Heart left ventricle (tissue), 16 donors: ENCODE data around the gene PRADC1. TPM values are rescaled to one million over a fixed set of nuclear protein-coding genes. Genes with fewer than 3 reads are reported as not detected.

Experiments used
- ATAC-seq, 4 donors: fragments of 200-7000 bp; cut with Tn5 transposase; one replicate each; pipeline ENCODE4 v1.9.1; 2020 to 2022; ENCODE audit warnings: moderate library complexity in 4 of 4, mild to moderate bottlenecking in 3 of 4, moderate number of reproducible peaks in 1 of 4
- DNase-seq, 5 donors: peaks; one replicate each; pipeline ENCODE4 v3.0.0-alpha.2; 2020
- H3K27ac ChIP-seq, 12 donors: fragments of 200-600 bp; sonication (generic) in 4 of 12; one replicate each; pipeline versions ENCODE4 v1.5.0 to v1.8.0; 2016 to 2022; ENCODE audit warnings: mild to moderate bottlenecking in 2 of 12
- H3K27me3 ChIP-seq, 9 donors: fragments of 200-600 bp; sonication (generic) in 2 of 9; one replicate each; pipeline versions ENCODE4 v1.5.1 to v1.8.0; 2016 to 2022; ENCODE audit warnings: mild to moderate bottlenecking in 3 of 9
- H3K36me3 ChIP-seq, 9 donors: fragments of 200-600 bp; sonication (generic) in 2 of 9; one replicate each; pipeline versions ENCODE4 v1.5.0 to v1.8.0; 2018 to 2022; ENCODE audit warnings: mild to moderate bottlenecking in 2 of 9
- H3K4me1 ChIP-seq, 12 donors: fragments of 200-600 bp; sonication (generic) in 4 of 12; one replicate each; pipeline versions ENCODE4 v1.5.0 to v1.8.0; 2016 to 2022; ENCODE audit warnings: mild to moderate bottlenecking in 3 of 12
- H3K4me3 ChIP-seq, 12 donors: fragments of 200-600 bp; sonication (generic) in 4 of 12; one replicate each; pipeline versions ENCODE4 v1.5.0 to v1.8.0; 2017 to 2022; ENCODE audit warnings: mild to moderate bottlenecking in 9 of 12, moderate library complexity in 4 of 12
- H3K9me3 ChIP-seq, 12 donors: fragments of 200-600 bp; sonication (generic) in 4 of 12; one replicate each; pipeline versions ENCODE4 v1.5.0 to v1.8.0; 2016 to 2022; ENCODE audit warnings: mild to moderate bottlenecking in 1 of 12
- POLR2A ChIP-seq, 2 donors: fragments of 450-650 bp; IDR thresholded peaks; one replicate each; pipeline ENCODE4 v1.6.1; 2017; ENCODE audit warnings: antibody characterized with exemption in 2 of 2, mild to moderate bottlenecking in 2 of 2, moderate library complexity in 2 of 2
- WGBS, 4 donors: extraction: QIAGEN DNeasy Blood & Tissue Kit in 2 of 4; methylation state at CpG; one replicate each; pipeline versions ENCODE4 v1.1.5 to v1.1.7; 2013 to 2018; 5-methylcytosine and 5-hydroxymethylcytosine counted together
- intact Hi-C, 10 donors: fragments of 100-400 bp; cut with DNase I; formaldehyde crosslinking; loops; one replicate each; pipeline versions ENCODE4 v1.11.1 to v1.14.2; 2022
- polyA plus RNA-seq, 2 donors: library from polyadenylated mRNA; stranded (reverse); fragments of 200-250 nt; gene quantifications; one replicate each; pipeline ENCODE4 v1.2.3, GENCODE V29; 2013
- total RNA-seq, 9 donors: library from RNA; depleted of rRNA in 2 of 9; stranded (reverse); fragments of >200 nt in 2 of 9; fragmentation: NEBNext Ultra II Directional in 3 of 9; extraction: Animal tissue kit (Norgen Biotek cat#: 25700) in 3 of 9; gene quantifications; one replicate each; pipeline versions ENCODE4 v1.1.0 to v1.2.4, GENCODE V29; 2016 to 2023
- TF ChIP-seq, protein P1 (sequence below), 12 donors: fragments of 200-600 bp; sonication (generic) in 4 of 12; IDR thresholded peaks; one replicate each; pipeline versions ENCODE4 v1.5.0 to v1.8.0; 2018 to 2022; ENCODE audit warnings: antibody characterized with exemption in 12 of 12, mild to moderate bottlenecking in 5 of 12
- donor health status: ischemic (EF 13 %, LVEDD 7.1; RV severe dilation, severe dysfunction).
- donor health status: healthy with polysubstance abuse.
- donor health status: DM: no; HTN: yes; CAD: no.
- donor health status: DM: no; HTN: no; CAD: no.
- donor health status: ischemic (EF 25% LVEDD 6.9; RV normal size, moderate dysfunction).
- donor health status: ischemic (EF 25% LVEDD 5.7; RV mildly dilated, moderate dysfunction).
- donor health status: healthy.
- donor health status: DM: yes; HTN: yes; CAD: no.
- donor health status: ischemic (EF 35%, LVEDD 5.7; RV mildly dilated, moderate dysfunction).
- donor health status: nonischemic (EF 11% LVEDD 7.7; RV severe dilation, severe dysfunction).
- donor health status: DM: yes; HTN: yes; CAD: no.
- donor health status: PGD.
- donor health status: ischemic (EF 29% LVEDD 5.4; RV normal size, mild dysfunction).
- donor health status: nonischemic (EF 23%, LVEDD 6.1; RV moderate dilation, normal function).

PRADC1 gene
- total and polyA plus RNA-seq, 11 donors = 57.2 to 155 (median 86.4) TPM

DNA sequence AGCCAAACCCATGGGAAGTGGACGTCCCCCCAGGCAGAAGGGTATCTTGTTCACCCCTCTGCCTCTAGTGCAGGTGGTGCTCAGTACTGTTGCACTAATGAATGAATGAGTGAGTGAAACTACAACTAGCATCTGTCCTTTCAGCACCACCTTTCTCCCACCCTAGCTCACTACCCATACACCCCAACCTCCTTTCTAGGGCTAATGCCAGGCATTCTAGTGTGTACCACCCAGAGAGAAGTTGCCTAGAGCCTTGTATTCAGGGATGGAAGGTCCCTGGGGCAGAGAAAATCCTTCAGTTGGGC, 23.5 kb upstream of the PRADC1 start:
- TF ChIP-seq POLR2A (IDR thresholded peaks at IDR 0.05) = no peak
- TF ChIP-seq, protein P1, sequence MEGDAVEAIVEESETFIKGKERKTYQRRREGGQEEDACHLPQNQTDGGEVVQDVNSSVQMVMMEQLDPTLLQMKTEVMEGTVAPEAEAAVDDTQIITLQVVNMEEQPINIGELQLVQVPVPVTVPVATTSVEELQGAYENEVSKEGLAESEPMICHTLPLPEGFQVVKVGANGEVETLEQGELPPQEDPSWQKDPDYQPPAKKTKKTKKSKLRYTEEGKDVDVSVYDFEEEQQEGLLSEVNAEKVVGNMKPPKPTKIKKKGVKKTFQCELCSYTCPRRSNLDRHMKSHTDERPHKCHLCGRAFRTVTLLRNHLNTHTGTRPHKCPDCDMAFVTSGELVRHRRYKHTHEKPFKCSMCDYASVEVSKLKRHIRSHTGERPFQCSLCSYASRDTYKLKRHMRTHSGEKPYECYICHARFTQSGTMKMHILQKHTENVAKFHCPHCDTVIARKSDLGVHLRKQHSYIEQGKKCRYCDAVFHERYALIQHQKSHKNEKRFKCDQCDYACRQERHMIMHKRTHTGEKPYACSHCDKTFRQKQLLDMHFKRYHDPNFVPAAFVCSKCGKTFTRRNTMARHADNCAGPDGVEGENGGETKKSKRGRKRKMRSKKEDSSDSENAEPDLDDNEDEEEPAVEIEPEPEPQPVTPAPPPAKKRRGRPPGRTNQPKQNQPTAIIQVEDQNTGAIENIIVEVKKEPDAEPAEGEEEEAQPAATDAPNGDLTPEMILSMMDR (IDR thresholded peaks at IDR 0.05) = no peak
- Histone ChIP-seq H3K27ac (no peak overlapping the region), H3K4me1 (no peaks in the 10 kb centered on the region), H3K36me3 (peaks cover 0 to 40% (median 34%) of the 10 kb centered on the region in 9 donors), H3K27me3 (no peaks in the 10 kb centered on the region), H3K4me3 (no peak overlapping the region), H3K9me3 (no peaks in the 10 kb centered on the region)
- ATAC-seq (no peak), DNase-seq (no peak)
- 77 to 97% (median 84%) methylated on average over 1 of the region's 1 CpG for WGBS, 4 donors
- intact Hi-C loops = no loop called here

DNA sequence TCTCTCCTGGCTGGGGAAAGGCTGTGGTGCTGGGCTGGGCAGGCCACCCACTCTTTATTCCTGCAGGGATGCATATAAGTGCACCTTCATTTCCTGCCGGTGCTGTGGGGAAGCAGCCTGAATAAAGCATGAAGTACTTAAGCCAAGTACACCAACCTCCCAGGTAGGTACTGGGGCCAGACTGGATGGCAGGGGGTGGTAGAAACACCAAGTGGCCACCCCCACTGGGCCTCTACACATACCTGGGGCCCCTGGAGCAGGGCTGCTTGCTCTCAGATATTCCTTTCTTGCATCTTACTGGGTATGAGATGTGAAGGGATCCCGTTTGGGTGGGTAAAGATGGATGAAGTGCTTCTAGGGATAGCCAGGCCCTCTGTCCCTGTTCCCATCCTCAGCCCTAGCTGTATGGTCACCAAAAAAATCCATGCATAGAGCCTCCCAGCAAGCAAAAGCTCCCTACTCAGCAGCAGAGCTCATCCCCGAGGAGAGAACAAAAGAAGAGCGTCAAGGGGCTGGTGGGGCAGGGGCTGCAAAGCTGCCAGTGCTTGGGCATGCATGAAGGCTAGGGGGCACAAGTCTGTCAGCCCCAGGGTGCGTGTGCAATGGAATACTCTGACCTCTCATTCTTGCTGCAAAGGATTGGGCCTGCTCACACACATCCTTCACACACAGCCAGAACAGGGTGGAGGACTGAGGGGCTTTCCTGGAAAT, 23.0 kb upstream of the PRADC1 start:
- ATAC-seq (no peak), DNase-seq (no peak)
- Histone ChIP-seq H3K4me3 (no peak overlapping the region), H3K9me3 (no peaks in the 10 kb centered on the region), H3K27ac (no peak overlapping the region), H3K27me3 (no peaks in the 10 kb centered on the region), H3K36me3 (peaks cover 0 to 45% (median 39%) of the 10 kb centered on the region in 9 donors), H3K4me1 (no peaks in the 10 kb centered on the region)
- TF ChIP-seq, protein P1 (IDR thresholded peaks at IDR 0.05) = no peak
- no peak for TF ChIP-seq POLR2A (IDR thresholded peaks at IDR 0.05)
- WGBS, 4 donors = 60 to 76% (median 73%) methylated on average over 4 to 5 of the region's 5 CpGs
- intact Hi-C loops = no loop called here

DNA sequence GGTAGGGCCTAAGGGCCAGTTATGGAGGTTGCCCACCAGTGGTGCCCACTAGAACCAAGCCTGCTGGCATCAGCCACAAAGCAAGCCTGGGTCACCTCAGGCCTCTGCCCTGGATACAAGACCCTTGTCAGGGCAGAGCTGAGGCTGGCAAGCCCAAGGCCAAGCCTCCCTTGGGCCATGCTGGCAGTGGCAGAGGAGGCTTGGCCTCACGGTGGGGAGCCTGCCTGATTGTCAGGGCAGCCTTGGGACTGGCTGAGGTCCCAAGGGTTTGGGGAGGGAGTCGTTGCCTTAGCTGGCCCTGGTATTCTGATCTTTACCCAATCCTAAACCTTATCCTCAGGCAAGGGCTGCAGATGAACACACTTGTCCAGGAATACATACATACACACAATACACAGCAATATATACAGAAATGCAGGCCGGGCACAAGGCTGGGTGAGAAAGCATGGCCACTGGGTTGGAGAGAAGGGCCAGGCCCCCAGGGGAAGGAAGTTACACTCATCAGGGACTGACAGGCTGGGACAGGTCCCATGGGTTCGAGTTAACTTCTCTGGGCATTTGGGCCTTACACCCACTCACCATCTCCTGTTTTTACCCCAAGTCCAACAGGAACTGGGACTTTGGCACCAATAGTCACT, 22.1 kb upstream of the PRADC1 start:
- peaks cover 0 to 54% (median 48%) of the 10 kb centered on the region in 9 donors for H3K36me3 ChIP-seq
- H3K27ac ChIP-seq = no peak overlapping the region
- DNase-seq (no peak), ATAC-seq (no peak)
- no peak for TF ChIP-seq POLR2A (IDR thresholded peaks at IDR 0.05)
- TF ChIP-seq, protein P1 (IDR thresholded peaks at IDR 0.05) = no peak
- H3K4me3 ChIP-seq = no peak overlapping the region
- H3K9me3 ChIP-seq = no peaks in the 10 kb centered on the region
- no peaks in the 10 kb centered on the region for H3K27me3 ChIP-seq
- no peaks in the 10 kb centered on the region for H3K4me1 ChIP-seq
- intact Hi-C loops = no loop called here
- 66 to 79% (median 71%) methylated on average over 4 of the region's 4 CpGs for WGBS, 4 donors

DNA sequence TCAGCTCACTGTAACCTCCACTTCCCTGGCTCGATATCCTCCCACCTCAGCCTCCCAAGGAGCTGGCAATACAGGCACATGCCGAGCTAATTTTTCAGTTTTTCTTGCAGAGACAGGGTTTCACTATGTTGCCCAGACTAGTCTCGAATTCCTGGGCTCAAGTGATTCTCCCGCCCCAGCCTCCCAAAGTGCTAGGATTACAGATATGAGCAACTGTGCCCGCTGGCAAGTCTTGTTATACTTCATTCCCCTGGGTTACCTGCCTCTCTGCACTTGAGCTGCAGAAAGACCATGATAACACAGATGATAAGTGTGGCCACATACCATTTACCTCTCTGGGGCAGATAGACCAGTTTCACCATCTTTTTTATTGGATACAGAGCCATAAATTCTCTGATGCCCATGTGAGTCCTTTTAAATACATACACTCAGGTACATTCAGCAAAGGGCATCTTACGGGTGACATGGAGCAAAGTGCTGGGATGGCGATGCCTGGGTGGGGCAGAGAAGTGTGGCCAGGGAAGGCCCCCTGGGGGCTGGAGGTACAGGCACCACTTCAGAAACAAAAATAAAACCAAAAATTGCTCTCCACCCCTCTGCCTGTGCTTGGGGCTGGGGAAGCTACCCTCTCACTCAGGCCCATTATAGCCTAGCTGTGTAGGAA, 21.4 kb upstream of the PRADC1 start:
- 93 to 98% (median 95%) methylated on average over 7 of the region's 7 CpGs for WGBS, 4 donors
- no peak overlapping the region for H3K4me3 ChIP-seq
- no peaks in the 10 kb centered on the region for H3K27me3 ChIP-seq
- no peak overlapping the region for H3K27ac ChIP-seq
- H3K9me3 ChIP-seq = no peaks in the 10 kb centered on the region
- intact Hi-C loops = no loop called here
- DNase-seq (no peak), ATAC-seq (no peak)
- TF ChIP-seq POLR2A (IDR thresholded peaks at IDR 0.05) = no peak
- TF ChIP-seq, protein P1 (IDR thresholded peaks at IDR 0.05) = no peak
- H3K4me1 ChIP-seq = no peaks in the 10 kb centered on the region
- H3K36me3 ChIP-seq = peaks cover 0 to 61% (median 55%) of the 10 kb centered on the region in 9 donors
